GM21825 (cell line): ENCODE data around the gene NSA2.

Source experiments
- ATAC-seq: cut with Tn5 transposase; IDR thresholded peaks from one replicate; pipeline ENCODE4 v1.9.1; 2021; ENCODE audit warnings: mild to moderate bottlenecking, moderate library complexity; ENCODE audit not compliant: unreplicated experiment

The NSA2 gene

GRCh38 chr5:74810915-74811314 is 43.9 kb downstream of the NSA2 start:
- ATAC-seq: no peak

GRCh38 chr5:74816875-74817274 is 49.8 kb downstream of the NSA2 start:
- no peak for ATAC-seq

GRCh38 chr5:74822288-74822687 is 55.2 kb downstream of the NSA2 start:
- no peak for ATAC-seq

- ATAC-seq: no peak
Observed at GRCh38 chr5:74829413-74829812, 62.4 kb downstream of the NSA2 start.
